Lung microvascular endothelial cell (primary cell): ENCODE results near the gene MAP3K6. TPM values are rescaled to one million over a fixed set of nuclear protein-coding genes. Genes with fewer than 3 reads are reported as not detected.

ENCODE experiments used
- DNase-seq, 2 donors: peaks; one replicate each; pipeline versions ENCODE4 v3.0.0 to v3.0.0-alpha.2; 2010; ENCODE audit warnings: low read depth in 2 of 2
- total RNA-seq: library from RNA; depleted of rRNA; stranded (reverse); fragments of >200 nt; gene quantifications from 2 replicates; pipeline ENCODE4 v1.2.1, GENCODE V29; 2014

Gene MAP3K6
- total RNA-seq, 1 donor from 2014 or later = 2.0 TPM

DNA sequence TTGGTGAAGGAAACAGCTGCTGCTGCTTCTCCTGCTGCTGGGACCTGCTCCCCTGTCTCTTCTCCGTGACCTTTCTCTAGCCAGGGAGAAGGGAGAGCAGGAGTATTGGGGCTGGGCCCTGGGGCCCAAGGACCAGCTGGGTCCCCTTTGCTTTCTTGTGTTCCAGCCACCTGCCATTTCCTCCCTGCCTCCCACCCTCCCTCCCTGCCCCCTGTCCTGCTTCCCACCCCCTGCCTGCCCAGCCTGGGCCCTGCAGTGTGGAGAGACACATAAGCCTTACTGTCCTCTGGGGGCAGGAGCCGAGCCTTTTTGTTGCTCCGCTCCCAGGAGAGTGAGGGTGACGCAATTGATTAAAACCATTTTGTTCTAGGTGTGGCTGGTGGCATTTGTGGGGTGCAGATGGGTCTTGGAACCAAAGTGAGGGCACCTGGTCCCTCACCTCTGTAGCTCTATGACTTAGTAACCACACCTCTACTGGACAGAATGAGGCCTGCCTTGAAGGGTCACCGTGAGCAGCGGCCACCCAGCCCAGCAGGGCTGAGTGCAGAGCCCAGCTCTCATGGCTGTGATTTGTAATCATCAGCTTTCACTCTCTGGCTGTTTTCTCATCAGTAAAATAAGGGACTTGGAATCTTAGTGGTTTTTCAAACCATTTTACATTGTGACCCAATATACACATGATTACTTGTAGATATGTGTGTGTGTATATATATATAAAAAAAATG is 58.7 kb downstream of the MAP3K6 start:
- no peak for DNase-seq

DNA sequence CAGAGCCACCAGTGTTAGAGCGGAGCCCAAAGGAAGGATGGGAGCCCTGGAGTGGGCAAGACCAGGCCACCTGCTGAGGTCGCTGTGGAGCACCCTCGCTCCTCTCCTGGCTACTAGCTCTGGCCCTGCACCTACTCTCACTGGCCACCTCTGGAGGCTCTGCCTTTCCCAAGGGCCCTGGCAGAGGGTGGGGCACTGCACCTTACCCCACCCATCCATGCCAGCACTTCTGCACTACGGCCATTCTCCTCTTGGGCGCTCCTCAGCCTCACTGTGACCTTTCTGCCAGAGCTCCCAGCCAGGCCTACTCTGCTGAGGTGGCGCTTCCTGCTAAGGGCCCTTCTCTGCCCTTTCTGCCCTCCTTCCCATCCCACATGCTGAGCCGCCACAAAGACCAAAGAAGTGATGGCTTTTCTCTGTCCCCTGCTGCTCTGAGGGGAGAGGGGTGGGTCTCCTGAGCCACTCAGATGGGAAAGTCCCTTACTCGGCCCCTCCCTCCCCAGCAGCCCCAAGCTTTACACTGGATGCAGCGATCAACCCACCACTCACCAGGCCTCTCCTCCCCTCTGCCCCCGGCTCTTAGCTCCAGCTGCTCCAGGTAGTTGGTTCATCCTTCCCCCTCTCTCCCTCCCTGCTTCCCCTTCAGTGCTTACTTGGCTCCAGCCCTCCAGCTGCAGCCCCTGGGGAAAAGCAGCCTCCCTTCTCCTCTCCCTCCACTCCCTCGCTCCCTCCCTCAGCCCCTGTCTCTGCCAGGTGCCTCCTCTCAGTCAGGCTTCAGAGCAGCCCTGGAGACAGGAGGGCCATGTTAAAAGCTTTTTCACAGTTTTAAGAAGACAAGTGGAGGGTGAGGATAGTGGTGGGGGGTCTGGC is 59.6 kb downstream of the MAP3K6 start:
- no peak for DNase-seq

DNA sequence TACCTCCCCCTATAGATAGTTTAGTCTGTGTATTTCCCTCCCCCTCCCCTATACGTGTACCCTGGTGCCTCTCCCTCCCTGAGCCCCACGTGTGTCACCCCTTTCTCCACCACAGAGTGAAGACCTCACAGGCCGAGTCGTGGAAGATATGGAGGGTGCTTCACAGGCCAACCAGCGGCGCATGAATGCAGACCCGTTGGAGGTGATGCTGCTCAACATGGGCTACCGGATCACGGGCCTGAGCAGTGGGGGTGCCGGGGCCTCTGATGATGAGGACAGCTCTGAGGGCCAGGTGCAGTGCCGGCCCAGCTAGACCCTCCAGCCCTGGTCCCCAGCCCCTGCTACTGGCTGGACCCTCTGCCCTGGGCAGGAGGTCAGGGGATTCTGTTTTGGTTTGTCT is 60.7 kb downstream of the MAP3K6 start:
- no peak for DNase-seq

Other genes with a start within 250 kb of the MAP3K6 start
- gene SLC9A1, start 211.8 kb downstream of the MAP3K6 start, total RNA-seq = 3.6 and 4.1 TPM in 2 replicates
- gene WDTC1, start 132.3 kb downstream of the MAP3K6 start, total RNA-seq = 15.0 and 26.0 TPM in 2 replicates
- 18.7 and 24.2 TPM in 2 replicates for gene TMEM222, start 44.8 kb downstream of the MAP3K6 start, total RNA-seq
- 0.22 TPM in 1 of 2 replicates, not detected in the other for gene SYTL1, start 24.9 kb downstream of the MAP3K6 start, total RNA-seq
- gene FCN3, start 7.9 kb upstream of the MAP3K6 start, total RNA-seq = not detected in 2 replicates
- not detected in 2 replicates for gene CD164L2, start 16.4 kb upstream of the MAP3K6 start, total RNA-seq
- under 0.01 and 0.22 TPM in 2 replicates for gene GPR3, start 25.7 kb upstream of the MAP3K6 start, total RNA-seq
- gene WASF2, start 123.2 kb upstream of the MAP3K6 start, total RNA-seq = 31.8 and 34.7 TPM in 2 replicates
- gene AHDC1, start 237.2 kb upstream of the MAP3K6 start, total RNA-seq = 5.0 and 6.7 TPM in 2 replicates